Femur (tissue), 1 donor: ENCODE data around the gene ZEB1.
"Not testable (repeated sequence)": the region's sequence is repeated elsewhere in the genome, so short reads cannot be mapped to it uniquely, and the experiment has no call there.

Experiments used
- DNase-seq: peaks from one replicate; pipeline ENCODE4 v3.0.0-alpha.2; 2017

ZEB1 gene

DNA sequence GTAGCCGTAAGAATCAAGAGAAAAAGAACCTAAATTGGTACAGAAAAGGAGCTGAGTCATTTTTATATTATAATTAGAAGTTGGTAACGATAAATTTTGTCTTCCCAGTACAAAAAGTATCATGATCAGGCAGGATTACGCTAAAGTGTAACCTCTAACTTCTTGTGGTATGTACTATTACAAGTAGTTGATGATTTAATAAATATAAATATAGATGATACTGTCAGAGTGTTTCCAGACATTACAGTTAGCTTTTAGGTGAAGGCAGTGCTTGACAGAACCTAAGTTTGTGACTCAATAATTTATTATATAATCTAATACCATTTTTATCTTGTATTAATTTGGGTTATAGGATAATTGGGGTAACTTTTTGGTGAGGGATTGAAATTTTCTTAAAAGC lies 53.4 kb downstream of the ZEB1 start:
- DNase-seq = no peak

DNA sequence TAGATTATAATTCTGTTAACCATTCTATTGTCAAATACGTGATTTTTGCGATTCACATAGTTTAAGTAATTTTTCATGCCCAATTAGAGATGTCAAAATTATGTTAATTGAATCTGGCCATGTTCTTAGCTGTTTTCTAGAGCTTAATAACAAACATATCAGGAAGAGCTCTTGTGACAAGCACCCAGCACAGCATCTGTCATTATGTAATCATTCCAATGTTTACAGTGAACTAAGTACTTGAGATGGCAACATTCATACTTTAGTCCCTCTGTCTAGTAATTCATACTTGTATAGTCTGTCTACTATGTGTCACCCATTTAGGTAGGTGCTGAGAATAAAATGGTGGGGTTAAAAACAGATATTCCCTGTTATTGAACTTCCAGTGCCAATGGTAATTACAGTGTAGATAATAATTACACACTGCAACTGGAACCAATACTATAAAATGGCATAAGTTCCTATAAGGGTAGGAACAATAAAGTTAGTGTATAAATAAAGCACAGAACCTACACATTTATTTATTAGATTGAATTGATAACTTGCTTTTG lies 55.2 kb downstream of the ZEB1 start:
- no peak for DNase-seq

GRCh38 chr10:31381171-31381570 lies 62.2 kb downstream of the ZEB1 start:
- no peak for DNase-seq

DNA sequence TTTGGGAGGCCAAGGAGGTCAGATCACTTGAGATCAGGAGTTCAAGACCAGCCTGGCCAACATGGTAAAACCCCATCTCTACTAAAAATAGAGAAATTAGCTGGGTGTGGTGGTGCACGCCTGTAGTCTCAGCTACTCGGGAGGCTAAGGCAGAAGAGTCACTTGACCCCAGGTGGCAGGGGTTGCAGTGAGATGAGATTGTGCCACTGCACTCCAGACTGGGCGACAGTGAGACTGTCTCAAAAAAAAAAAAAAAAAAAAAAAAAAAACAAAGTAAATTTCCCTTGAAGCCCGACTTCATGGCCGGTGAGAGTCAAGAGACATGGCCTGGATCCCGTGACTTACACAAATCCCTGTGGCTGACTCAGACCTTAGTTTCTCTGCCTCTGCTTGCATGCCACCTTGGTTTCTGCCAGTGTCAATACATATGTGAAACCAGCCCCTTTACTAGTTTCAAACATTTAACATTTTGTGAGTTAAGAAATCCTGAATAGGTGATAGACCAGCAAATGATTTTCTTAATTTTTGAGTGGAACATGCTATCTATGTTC lies 62.8 kb downstream of the ZEB1 start:
- no peak for DNase-seq

- DNase-seq = no peak
Observed at GRCh38 chr10:31383810-31384588, 65.0 kb downstream of the ZEB1 start.

DNA sequence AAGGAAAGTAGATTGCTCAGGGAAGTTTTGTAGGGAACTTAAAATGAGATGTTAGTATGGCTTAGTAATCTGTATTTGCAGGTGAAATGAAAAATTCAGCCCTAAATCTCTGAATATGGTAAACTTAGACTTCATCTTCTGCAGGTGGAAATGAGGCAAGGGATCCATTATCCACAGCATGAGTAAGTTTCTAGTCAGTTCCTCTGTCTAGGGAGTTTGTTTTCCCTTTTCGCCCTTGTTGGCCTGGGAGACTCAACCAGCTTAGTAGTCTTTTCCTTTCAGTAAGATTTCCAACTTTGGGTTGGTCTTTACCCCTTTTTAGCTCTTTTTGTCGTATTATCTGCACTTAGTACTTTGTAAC lies 65.6 kb downstream of the ZEB1 start:
- DNase-seq = no peak

DNA sequence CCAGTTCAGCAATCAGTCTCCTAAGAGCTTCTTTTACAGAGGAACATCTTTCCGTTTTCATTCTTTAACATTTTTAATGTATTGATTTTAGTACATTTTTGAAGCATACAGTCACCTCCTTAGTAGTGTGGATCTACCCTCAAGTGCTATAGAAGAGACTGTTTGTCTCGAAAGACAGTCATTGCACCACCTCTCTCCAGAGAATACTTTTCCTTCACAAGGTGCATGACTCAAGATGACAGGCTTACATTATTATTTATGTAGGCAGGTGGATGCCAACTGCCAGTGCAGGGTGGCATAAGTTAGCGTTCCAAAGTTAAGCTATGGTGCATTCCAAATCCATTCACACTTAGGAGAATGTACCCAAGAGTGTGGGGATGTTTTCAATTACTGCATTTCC lies 71.8 kb downstream of the ZEB1 start:
- no peak for DNase-seq

DNA sequence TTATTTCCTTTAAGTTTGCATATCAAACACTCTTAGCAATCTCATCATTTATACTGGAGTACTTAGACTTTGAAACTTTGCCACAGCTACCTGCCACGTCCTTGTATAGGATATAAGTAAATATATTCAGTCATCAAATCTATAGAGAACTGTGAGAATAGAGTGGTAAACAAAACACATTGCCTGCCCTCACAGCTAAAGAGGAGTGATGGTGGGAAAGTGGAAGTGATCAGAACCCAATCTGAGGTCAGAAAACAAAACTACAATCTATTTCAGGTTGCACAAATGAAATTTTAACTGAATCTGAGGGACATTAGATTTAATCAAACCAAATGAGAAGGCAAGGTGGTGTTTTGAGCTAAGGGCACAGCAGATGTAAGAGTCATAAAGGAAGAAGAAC lies 74.8 kb downstream of the ZEB1 start:
- DNase-seq = no peak

GRCh38 chr10:31395695-31396094 lies 76.7 kb downstream of the ZEB1 start:
- DNase-seq = no peak

DNA sequence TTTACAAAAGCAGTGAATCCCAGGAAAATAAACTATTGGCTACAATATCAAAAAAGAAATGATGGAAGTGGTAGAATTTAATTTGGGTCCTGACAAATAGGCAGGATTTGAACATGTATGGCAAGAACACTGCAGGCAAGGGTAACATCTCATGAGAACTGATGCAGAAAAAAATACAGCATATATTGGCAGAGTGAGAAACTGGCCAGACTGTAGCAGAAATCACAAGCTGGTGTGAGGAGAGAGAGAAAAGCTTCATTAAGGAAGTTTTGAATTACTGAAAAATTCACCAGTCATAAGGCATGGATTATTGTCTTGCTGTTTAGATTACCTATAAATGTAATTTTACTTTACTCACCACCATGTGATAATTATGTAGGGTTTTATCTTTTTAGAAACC lies 77.4 kb downstream of the ZEB1 start:
- DNase-seq = no peak

GRCh38 chr10:31397852-31398251 lies 78.8 kb downstream of the ZEB1 start:
- DNase-seq = no peak

DNA sequence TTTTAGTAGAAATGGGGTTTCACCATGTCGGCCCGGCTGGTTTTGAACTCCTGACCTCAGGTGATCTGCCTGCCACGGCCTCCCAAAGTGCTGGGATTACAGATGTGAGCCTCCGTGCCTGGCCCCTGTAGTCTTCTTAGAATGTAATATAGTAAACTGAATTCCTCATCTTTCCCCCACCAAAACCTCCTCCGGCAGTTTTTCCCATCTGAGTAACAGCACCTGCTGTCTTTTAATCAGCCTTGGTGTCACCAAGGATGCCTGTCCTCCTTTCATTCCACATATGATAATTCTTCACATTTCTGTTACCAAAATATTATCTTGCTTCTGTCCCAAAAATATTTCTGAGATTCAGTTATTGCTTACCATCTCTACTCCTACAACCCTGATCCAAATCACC lies 80.2 kb downstream of the ZEB1 start:
- no peak for DNase-seq

DNA sequence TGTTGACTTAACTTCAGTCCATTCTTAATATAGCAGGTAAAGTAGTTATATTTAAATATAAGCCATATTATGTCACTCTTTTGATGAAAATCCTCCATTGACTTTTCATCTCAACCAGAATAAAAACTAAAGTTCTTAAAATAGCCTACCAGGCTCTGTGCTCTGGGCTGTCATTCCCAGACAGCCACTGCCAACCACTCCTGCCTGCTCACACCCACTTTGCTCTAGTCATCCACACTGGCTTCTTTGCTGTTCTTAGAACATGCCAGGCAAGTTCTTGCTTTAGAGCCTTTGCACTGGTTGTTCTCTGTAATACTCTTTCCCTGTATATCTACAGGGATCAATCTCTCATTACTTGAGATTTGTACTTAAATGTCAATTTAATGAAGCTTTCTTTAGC lies 80.6 kb downstream of the ZEB1 start:
- DNase-seq = peak; percentile 34

DNA sequence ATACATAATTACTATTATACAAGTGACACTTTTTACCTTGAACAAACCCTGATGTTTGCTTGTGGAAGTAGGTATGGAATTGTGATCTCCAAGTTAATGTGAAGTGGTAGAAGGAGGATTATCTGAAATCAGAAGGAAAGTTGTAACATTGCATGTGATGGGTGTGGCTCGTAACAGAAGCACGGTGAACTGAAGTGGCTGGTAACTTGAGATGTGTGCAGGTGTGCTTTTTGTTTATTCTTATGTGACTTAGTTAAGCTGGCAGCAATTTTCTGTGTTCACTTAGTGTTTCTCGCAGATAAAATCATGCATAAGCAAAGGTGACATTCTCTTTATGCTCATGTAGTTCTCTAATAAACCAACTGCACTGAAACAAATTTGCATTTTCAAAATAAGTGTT lies 82.3 kb downstream of the ZEB1 start:
- no peak for DNase-seq

- DNase-seq = no peak
Observed at GRCh38 chr10:31404640-31405039, 85.6 kb downstream of the ZEB1 start.

DNA sequence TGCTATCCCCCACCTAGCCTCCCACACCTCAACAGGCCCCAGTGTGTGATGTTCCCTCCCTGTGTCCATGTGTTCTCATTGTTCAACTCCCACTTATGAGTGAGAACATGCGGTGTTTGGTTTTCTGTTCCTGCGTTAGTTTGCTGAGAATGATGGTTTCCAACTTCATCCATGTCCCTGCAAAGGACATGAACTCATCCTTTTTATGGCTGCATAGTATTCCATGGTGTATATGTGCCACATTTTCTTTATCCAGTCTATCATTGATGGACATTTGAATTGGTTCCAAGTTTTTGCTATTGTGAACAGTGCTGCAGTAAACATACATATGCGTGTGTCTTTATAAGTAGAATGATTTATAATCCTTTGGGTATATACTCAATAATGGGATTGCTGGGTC lies 86.8 kb downstream of the ZEB1 start:
- DNase-seq = not testable (repeated sequence)

GRCh38 chr10:31412397-31412796 lies 93.4 kb downstream of the ZEB1 start:
- not testable (repeated sequence) for DNase-seq

DNA sequence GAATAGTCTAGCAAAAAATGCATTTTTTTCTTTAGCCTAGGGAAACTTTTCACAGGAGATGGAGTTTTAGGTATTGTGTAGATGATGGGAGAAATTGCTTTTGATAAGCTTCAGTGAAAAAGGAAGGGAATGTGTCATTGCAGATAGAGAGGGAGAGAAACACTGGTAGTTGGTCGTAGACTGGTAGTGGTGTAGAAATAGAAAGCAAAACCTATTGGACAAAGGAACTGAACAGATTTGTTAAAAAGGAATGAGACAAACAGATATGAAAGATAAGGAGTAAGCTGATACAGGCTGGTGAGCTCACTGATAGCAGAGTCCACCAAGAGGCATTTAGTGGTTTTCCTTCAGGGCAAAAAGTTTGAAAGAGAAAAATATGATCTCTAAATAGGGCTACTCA lies 94.3 kb downstream of the ZEB1 start:
- no peak for DNase-seq

DNA sequence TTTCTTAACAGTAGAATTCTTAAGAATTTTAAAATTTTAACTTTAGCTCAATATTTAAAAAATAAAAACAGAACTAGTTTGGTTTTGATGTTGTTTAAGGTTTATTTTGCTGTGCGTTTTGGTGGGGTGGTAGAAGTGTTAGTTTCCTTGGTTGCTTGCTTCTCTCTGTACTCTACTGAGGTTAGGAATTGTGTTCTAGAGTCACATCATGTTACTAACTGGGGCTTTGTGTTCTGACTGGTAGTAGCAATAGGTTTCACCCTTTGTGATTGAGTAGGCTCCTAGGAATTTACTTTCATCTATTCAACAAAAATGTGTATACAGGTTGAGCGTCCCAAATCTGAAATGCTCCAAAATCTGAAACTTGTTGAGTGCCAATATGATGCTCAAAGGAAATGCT lies 99.5 kb downstream of the ZEB1 start:
- DNase-seq = no peak

DNA sequence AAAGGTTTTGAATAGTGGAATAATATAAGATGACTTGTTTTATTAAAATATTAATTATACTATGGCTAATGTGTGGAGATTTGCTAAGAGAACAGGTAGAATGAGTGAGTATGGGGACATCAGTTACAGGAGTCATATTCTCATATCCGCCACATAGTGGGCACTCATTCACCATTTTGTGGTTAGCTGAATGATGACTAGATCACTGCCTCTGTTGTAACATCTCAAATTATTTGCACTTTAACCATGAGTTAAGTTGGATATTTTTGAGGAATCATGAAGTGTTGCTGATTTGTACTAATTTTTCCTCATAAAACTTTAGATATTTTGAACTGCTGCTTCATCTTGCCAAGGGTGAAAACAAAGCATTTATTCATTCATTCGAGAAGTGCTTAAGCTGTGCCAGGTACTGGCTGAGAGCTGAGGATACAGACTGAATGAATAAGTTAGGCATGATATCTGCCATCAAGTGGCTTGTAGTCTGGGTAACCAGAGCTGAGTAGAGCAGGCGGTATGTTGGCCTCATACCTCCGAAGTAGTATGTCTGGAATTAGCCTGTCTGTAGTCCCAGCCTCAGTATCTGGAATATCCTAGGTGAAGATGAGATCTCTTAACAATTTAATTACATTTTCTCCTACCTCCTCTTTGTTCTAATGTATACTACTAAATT lies 100.5 kb downstream of the ZEB1 start:
- DNase-seq = no peak

DNA sequence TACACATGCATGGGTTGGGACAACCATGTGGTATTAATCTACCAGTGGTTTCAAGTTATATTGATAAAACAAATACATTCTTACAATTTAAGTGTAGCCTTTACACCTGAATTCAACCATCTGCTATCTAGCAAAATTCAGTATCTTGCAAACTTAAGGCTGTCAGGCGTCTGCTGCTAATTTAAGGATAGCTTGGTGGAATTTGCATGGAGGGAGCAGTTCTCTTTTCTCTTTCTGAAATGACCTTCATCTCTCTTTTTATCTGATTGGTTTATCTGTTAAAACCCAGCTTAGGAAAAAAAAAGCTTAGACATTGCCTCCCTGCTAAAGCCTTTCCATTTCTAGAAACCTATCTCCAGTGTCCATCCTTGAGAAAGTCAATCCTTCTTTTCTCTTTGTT lies 102.3 kb downstream of the ZEB1 start:
- DNase-seq = no peak

GRCh38 chr10:31422634-31423033 lies 103.6 kb downstream of the ZEB1 start:
- DNase-seq = no peak

DNA sequence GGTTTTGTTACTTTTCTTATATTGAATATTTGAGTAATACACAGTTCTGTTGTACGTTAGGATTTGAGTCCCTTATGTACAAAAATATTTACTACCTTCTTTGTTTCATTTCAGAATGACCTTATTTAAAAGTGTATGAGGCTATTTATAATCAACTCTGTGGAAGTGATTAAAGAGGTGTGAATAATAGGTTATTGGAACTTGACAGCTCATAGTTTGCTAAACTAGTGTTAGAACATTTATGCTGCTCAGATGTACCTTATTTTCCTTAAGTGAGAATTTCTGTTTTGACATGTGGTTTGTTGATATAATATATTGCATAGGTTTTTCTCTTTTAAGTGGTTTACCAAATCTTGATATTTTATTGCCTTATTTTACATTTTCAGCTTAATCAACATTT lies 105.5 kb downstream of the ZEB1 start:
- DNase-seq = no peak

GRCh38 chr10:31426401-31426800 lies 107.4 kb downstream of the ZEB1 start:
- DNase-seq = no peak
